SK-N-SH treated with all-trans-retinoic acid at 6 μM for 48 hours (cell line): Measurements from ENCODE around the gene KIAA1671.

Source experiments
- ATAC-seq: fragments of 200-7000 bp; cut with Tn5 transposase; 3 replicates; pipeline ENCODE4 v1.9.1; 2020; ENCODE audit warnings: mild to moderate bottlenecking, moderate library complexity
- ARNTL ChIP-seq: fragments of 450-650 bp; formaldehyde crosslinking; IDR thresholded peaks from 2 replicates; pipeline ENCODE4 v1.5.0; 2020; ENCODE audit warnings: low read depth, mild to moderate bottlenecking, moderate library complexity, borderline replicate concordance
- BACH2 ChIP-seq: fragments of 250-450 bp; sonication (Bioruptor Pico); IDR thresholded peaks from 2 replicates; pipeline ENCODE4 v1.9.0; 2021; ENCODE audit warnings: mild to moderate bottlenecking, borderline replicate concordance
- CREB5 ChIP-seq: fragments of 250-450 bp; sonication (Bioruptor Pico); IDR thresholded peaks from 2 replicates; pipeline ENCODE4 v1.5.1; 2020; ENCODE audit warnings: low read depth, mild to moderate bottlenecking, moderate library complexity
- CSDC2 ChIP-seq: fragments of 250-450 bp; sonication (Bioruptor Pico); IDR thresholded peaks from 2 replicates; pipeline ENCODE4 v1.5.0; 2020; ENCODE audit warnings: mild to moderate bottlenecking, moderate library complexity
- CSRNP3 ChIP-seq: fragments of 250-450 bp; sonication (Bioruptor Pico); IDR thresholded peaks from 2 replicates; pipeline ENCODE4 v1.5.1; 2021; ENCODE audit warnings: mild to moderate bottlenecking, moderate library complexity
- ESRRG ChIP-seq: fragments of 250-450 bp; sonication (Bioruptor Pico); IDR thresholded peaks from 2 replicates; pipeline ENCODE4 v1.6.1; 2021; ENCODE audit warnings: mild to moderate bottlenecking
- GLIS3 ChIP-seq: fragments of 250-450 bp; sonication (Bioruptor Pico); IDR thresholded peaks from 2 replicates; pipeline ENCODE4 v1.5.0; 2020; ENCODE audit warnings: mild to moderate bottlenecking, moderate library complexity
- ISL1 ChIP-seq: fragments of 250-450 bp; sonication (Bioruptor Pico); IDR thresholded peaks from 2 replicates; pipeline ENCODE4 v2.1.2; 2022; ENCODE audit warnings: mild to moderate bottlenecking, moderate library complexity
- OSR1 ChIP-seq: fragments of 250-450 bp; sonication (Bioruptor Pico); IDR thresholded peaks from 2 replicates; pipeline ENCODE4 v1.8.0; 2022; ENCODE audit warnings: moderate library complexity, mild to moderate bottlenecking, inconsistent platforms
- PATZ1 ChIP-seq: fragments of 250-450 bp; sonication (Bioruptor Pico); IDR thresholded peaks from 2 replicates; pipeline ENCODE4 v1.8.0; 2020; ENCODE audit warnings: mild to moderate bottlenecking, moderate library complexity, borderline replicate concordance
- POU6F1 ChIP-seq: fragments of 250-450 bp; sonication (Bioruptor Pico); IDR thresholded peaks from 2 replicates; pipeline ENCODE4 v1.8.0; 2021; ENCODE audit warnings: low read depth, mild to moderate bottlenecking, moderate library complexity, borderline replicate concordance
- PPARA ChIP-seq: fragments of 250-450 bp; sonication (Bioruptor Pico); IDR thresholded peaks from 2 replicates; pipeline ENCODE4 v1.5.0; 2020; ENCODE audit warnings: mild to moderate bottlenecking, borderline replicate concordance
- RARB ChIP-seq: fragments of 250-450 bp; sonication (Bioruptor Pico); IDR thresholded peaks from 2 replicates; pipeline ENCODE4 v1.8.0; 2021; ENCODE audit warnings: mild to moderate bottlenecking, moderate library complexity
- SNAI2 ChIP-seq: fragments of 250-450 bp; sonication (Bioruptor Pico); IDR thresholded peaks from 2 replicates; pipeline ENCODE4 v1.5.0; 2020; ENCODE audit warnings: mild to moderate bottlenecking, moderate library complexity
- TCF4 ChIP-seq: fragments of 250-450 bp; sonication (Bioruptor Pico); IDR thresholded peaks from 2 replicates; pipeline ENCODE4 v1.8.0; 2021; ENCODE audit warnings: mild to moderate bottlenecking, moderate library complexity, borderline replicate concordance
- TOX ChIP-seq: fragments of 250-450 bp; sonication (Bioruptor Pico); IDR thresholded peaks from 2 replicates; pipeline ENCODE4 v1.8.0; 2021; ENCODE audit warnings: mild to moderate bottlenecking, moderate library complexity, borderline replicate concordance
- ZC3H10 ChIP-seq: fragments of 250-450 bp; sonication (Bioruptor Pico); IDR thresholded peaks from 2 replicates; pipeline ENCODE4 v1.5.1; 2021; ENCODE audit warnings: mild to moderate bottlenecking, moderate library complexity
- ZNF565 ChIP-seq: fragments of 450-650 bp; formaldehyde crosslinking; conservative IDR thresholded peaks from 2 replicates; pipeline ENCODE4 v1.5.0; 2020; ENCODE audit warnings: low read depth, mild to moderate bottlenecking, moderate library complexity
- ZNF70 ChIP-seq: fragments of 450-650 bp; formaldehyde crosslinking; IDR thresholded peaks from 2 replicates; pipeline ENCODE4 v1.5.0; 2020; ENCODE audit warnings: mild to moderate bottlenecking, moderate library complexity
- ZNF8 ChIP-seq: fragments of 450-650 bp; formaldehyde crosslinking; IDR thresholded peaks from 2 replicates; pipeline ENCODE4 v1.5.0; 2020; ENCODE audit warnings: mild to moderate bottlenecking, moderate library complexity

Gene KIAA1671

GRCh38 chr22:25147642-25147928 is 195.1 kb downstream of the KIAA1671 start (continued):
- TF ChIP-seq ZC3H10 (CRISPR knock-in tag) (no peak), CSDC2 (CRISPR knock-in tag) (no peak), ZNF8 (no peak), CREB5 (CRISPR knock-in tag) (no peak), BACH2 (no peak), CSRNP3 (CRISPR knock-in tag) (no peak)

- TF ChIP-seq ARNTL (CRISPR knock-in tag) (no peak), PPARA (CRISPR knock-in tag) (no peak), CSRNP3 (CRISPR knock-in tag) (no peak), ISL1 (CRISPR knock-in tag) (no peak), OSR1 (no peak), BACH2 (no peak), POU6F1 (CRISPR knock-in tag) (no peak), RARB (CRISPR knock-in tag) (no peak), TOX (CRISPR knock-in tag) (no peak)
- ATAC-seq = peak; percentile 77
Measured at GRCh38 chr22:25148149-25148691, 195.7 kb downstream of the KIAA1671 start.

GRCh38 chr22:25149014-25149413 is 196.5 kb downstream of the KIAA1671 start:
- TF ChIP-seq ZNF8 = no peak
- no peak for TF ChIP-seq CSDC2 (CRISPR knock-in tag)
- no peak for TF ChIP-seq ISL1 (CRISPR knock-in tag)
- TF ChIP-seq ZNF70 (CRISPR knock-in tag) = no peak
- no peak for TF ChIP-seq ARNTL (CRISPR knock-in tag)
- TF ChIP-seq TOX (CRISPR knock-in tag) = no peak
- no peak for TF ChIP-seq RARB (CRISPR knock-in tag)
- TF ChIP-seq CREB5 (CRISPR knock-in tag) = no peak
- no peak for TF ChIP-seq ZC3H10 (CRISPR knock-in tag)
- no peak for TF ChIP-seq SNAI2 (CRISPR knock-in tag)
- no peak for TF ChIP-seq ESRRG
- TF ChIP-seq BACH2 = no peak
- TF ChIP-seq, all 23 proteins: peak for 0
- ATAC-seq = no peak

- ATAC-seq = peak; percentile 99
- no peak for TF ChIP-seq OSR1
- TF ChIP-seq GLIS3 (CRISPR knock-in tag) = no peak
- no peak for TF ChIP-seq ARNTL (CRISPR knock-in tag)
- 0 out of 2 replicates have a peak, but pooled peaks have one; percentile 44 for TF ChIP-seq PATZ1
- no peak for TF ChIP-seq ZNF70 (CRISPR knock-in tag)
- TF ChIP-seq CREB5 (CRISPR knock-in tag) = no peak
- peak; percentile 82 for TF ChIP-seq ZNF8
- no peak for TF ChIP-seq ZC3H10 (CRISPR knock-in tag)
- TF ChIP-seq ZNF565 (CRISPR knock-in tag) = no peak
- TF ChIP-seq PPARA (CRISPR knock-in tag) = no peak
- no peak for TF ChIP-seq BACH2
- no peak for TF ChIP-seq TCF4
- peak; percentile 29; the same call in 1 of the 2 replicates for TF ChIP-seq ISL1 (CRISPR knock-in tag)
- no peak for TF ChIP-seq SNAI2 (CRISPR knock-in tag)
- TF ChIP-seq POU6F1 (CRISPR knock-in tag) = no peak
- no peak for TF ChIP-seq ESRRG
Measured at GRCh38 chr22:25153961-25154666, 201.6 kb downstream of the KIAA1671 start.
